K562 (cell line): ENCODE data around the gene NME8. TPM values are rescaled to one million over a fixed set of nuclear protein-coding genes. Genes with fewer than 3 reads are reported as not detected.
A peak's percentile ranks its signal among the peaks of the same experiment; 100 is the strongest.

Experiments
- ATAC-seq: fragments of 200-7000 bp; cut with Tn5 transposase; 3 replicates; pipeline ENCODE4 v1.9.1; 2020; ENCODE audit warnings: moderate library complexity
- BruUV-seq: library from RNA; stranded (reverse); fragments of 400-500 nt; replicated peaks from 2 replicates; lab custom pipeline; 2021; lab: Mats Ljungman, UMichigan
- CTCF ChIA-PET: fragments of 300-600 bp; formaldehyde crosslinking; extraction: SDS; loops from one replicate; lab custom pipeline; 2021; ENCODE audit warnings: low intra/inter-chr PET ratio; lab: Yijun Ruan, JAX
- POLR2A ChIA-PET: fragments of 300-600, 350-650 bp; sonication (Branson Sonifier 250); formaldehyde crosslinking; extraction: SDS; loops from one replicate; lab custom pipeline; 2021; ENCODE audit warnings: antibody characterized with exemption, inconsistent platforms; lab: Yijun Ruan, JAX
- DNase-seq, 4 experiments: peaks; one replicate each; pipeline versions ENCODE4 v3.0.0 to v3.0.0-alpha.2; 2011 to 2018; ENCODE audit warnings: low spot score in 3 of 4, mixed read lengths in 3 of 4; ENCODE audit errors: extremely low read depth in 1 of 4
- FAIRE-seq: peaks from 2 replicates; lab custom pipeline; 2011; peaks lifted over from hg19 to GRCh38; lab: Jason Lieb, UNC
- H2AFZ ChIP-seq: 2 replicates; pipeline ENCODE4 v1.6.0; 2011; ENCODE audit warnings: low read depth, low read length, control low read depth, inconsistent platforms
- H3K27ac ChIP-seq: fragments of 200-600 bp; 3 replicates; pipeline ENCODE4 v1.8.0; 2011; ENCODE audit warnings: low read depth, mild to moderate bottlenecking, control low read depth, inconsistent platforms, low read length, moderate library complexity, mixed read lengths; ENCODE audit errors: extremely low read depth
- H3K27me3 ChIP-seq, 2 experiments: fragments of 300-600 bp in 1 of 2; 2 replicates in 1 of 2; 3 replicates in 1 of 2; pipeline versions ENCODE4 v1.6.0 to v1.8.0; 2011; ENCODE audit warnings: inconsistent platforms in 2 of 2, low read length in 2 of 2, mild to moderate bottlenecking in 1 of 2, mixed read lengths in 1 of 2, moderate library complexity in 1 of 2; ENCODE audit not compliant: control insufficient read depth in 2 of 2, insufficient read depth in 2 of 2
- H3K36me3 ChIP-seq: fragments of 300-600 bp; 3 replicates; pipeline ENCODE4 v1.8.0; 2011; ENCODE audit warnings: mild to moderate bottlenecking, low read length, inconsistent platforms; ENCODE audit not compliant: control insufficient read depth, insufficient read depth
- H3K4me1 ChIP-seq, 2 experiments: fragments of 200-600 bp in 1 of 2; replicated peaks in 1 of 2; 2 replicates in 1 of 2; 3 replicates in 1 of 2; pipeline versions ENCODE4 v1.5.1 to v1.8.0; 2011; ENCODE audit warnings: inconsistent platforms in 2 of 2, low read length in 2 of 2, mild to moderate bottlenecking in 1 of 2, mixed read lengths in 1 of 2, moderate library complexity in 1 of 2; ENCODE audit not compliant: control insufficient read depth in 2 of 2, insufficient read depth in 2 of 2
- H3K4me2 ChIP-seq: 2 replicates; pipeline ENCODE4 v1.6.1; 2011; ENCODE audit warnings: low read length, control low read depth, inconsistent platforms, mixed read lengths; ENCODE audit not compliant: insufficient read depth
- H3K4me3 ChIP-seq: fragments of 200-600 bp; sonication (generic), shearing (Covaris generic); 2 replicates; pipeline ENCODE4 v1.5.1; 2016; ENCODE audit warnings: control low read depth, inconsistent platforms
- H3K79me2 ChIP-seq: fragments of 200-600 bp; 3 replicates; pipeline ENCODE4 v1.8.0; 2011; ENCODE audit warnings: low read length, inconsistent platforms; ENCODE audit not compliant: control insufficient read depth, insufficient read depth
- H3K9ac ChIP-seq, 2 experiments: 2 replicates each; pipeline versions ENCODE4 v1.6.0 to v1.6.1; 2011; ENCODE audit warnings: low read depth in 2 of 2, low read length in 2 of 2, control low read depth in 1 of 2, inconsistent platforms in 1 of 2, mild to moderate bottlenecking in 1 of 2, mixed read lengths in 1 of 2; ENCODE audit not compliant: insufficient read depth in 1 of 2
- H3K9me1 ChIP-seq: one replicate; pipeline ENCODE4 v1.6.0; 2011; ENCODE audit warnings: inconsistent platforms, mild to moderate bottlenecking, low read length, moderate library complexity; ENCODE audit not compliant: control insufficient read depth, insufficient read depth
- H3K9me3 ChIP-seq: replicated peaks from 2 replicates; pipeline ENCODE4 v1.5.1; 2011; ENCODE audit warnings: low read depth, low read length, inconsistent platforms; ENCODE audit not compliant: control insufficient read depth, insufficient read depth
- H4K20me1 ChIP-seq: replicated peaks from 2 replicates; pipeline ENCODE4 v1.6.1; 2011; ENCODE audit warnings: low read length, inconsistent platforms, mixed read lengths; ENCODE audit not compliant: control insufficient read depth, insufficient read depth
- CHD4 ChIP-seq: fragments of 200-600 bp; sonication (generic); IDR thresholded peaks from 3 replicates; pipeline ENCODE4 v1.6.1; 2012; ENCODE audit warnings: low read depth, mild to moderate bottlenecking, mixed read lengths, low read length, inconsistent platforms; ENCODE audit not compliant: insufficient read depth, insufficient replicate concordance, poor library complexity, severe bottlenecking
- HDAC3 ChIP-seq: fragments of 450-650 bp; IDR thresholded peaks from 2 replicates; pipeline ENCODE4 v1.6.1; 2018; ENCODE audit warnings: borderline replicate concordance, mild to moderate bottlenecking, moderate library complexity; ENCODE audit not compliant: partially characterized antibody
- ZBTB1 ChIP-seq: sonication (generic); formaldehyde crosslinking; IDR thresholded peaks from 2 replicates; pipeline ENCODE4 v1.8.1; 2023; ENCODE audit warnings: missing genetic modification reagents, low read depth, mild to moderate bottlenecking, borderline replicate concordance
- WGBS: fragments of 100-300 bp; shearing (Covaris generic); methylation state at CpG from one replicate; pipeline ENCODE4 v1.1.6; 2016; ENCODE audit warnings: low coverage, mixed read lengths; ENCODE audit not compliant: insufficient coverage; ENCODE audit errors: missing lambda C conversion rate; 5-methylcytosine and 5-hydroxymethylcytosine counted together
- in situ Hi-C: fragments of 300-500 bp; cut with MboI; formaldehyde crosslinking; loops from 4 replicates; pipeline ENCODE4 v1.15.0; 2018; ENCODE audit warnings: inconsistent platforms, mixed read lengths
- intact Hi-C: fragments of 100-400 bp; cut with micrococcal nuclease; formaldehyde crosslinking; loops from 2 replicates; pipeline ENCODE4 v1.14.2; 2022
- polyA plus RNA-seq, 8 experiments: library from polyadenylated mRNA; depleted of rRNA in 4 of 8; stranded (reverse) in 5 of 8; unstranded in 3 of 8; fragments of >200 nt; fragmentation: Nextera tagmentation in 2 of 8; fragmentation: Illumina TruSeq in 1 of 8; extraction: Ambion mirVana in 2 of 8; extraction: Trizol in 1 of 8; gene quantifications; 2 replicates each; pipeline versions ENCODE4 v1.2.1 to v1.2.3, GENCODE V29; 2011 to 2014; ENCODE audit warnings: inconsistent platforms in 1 of 8, missing spikeins in 1 of 8
- total RNA-seq, 7 experiments: library from RNA; depleted of rRNA in 6 of 7; stranded (reverse); fragments of >200 nt in 6 of 7; fragmentation: Illumina TruSeq in 2 of 7; extraction: Trizol in 2 of 7; gene quantifications; 2 replicates each; pipeline versions ENCODE4 v1.2.1 to v1.2.3, GENCODE V29; 2011 to 2021; ENCODE audit warnings: low replicate concordance in 1 of 7
- TF ChIP-seq, protein P1 (sequence below): IDR thresholded peaks from 2 replicates; pipeline ENCODE4 v1.6.1; 2012; ENCODE audit warnings: low read depth, low read length, improper control_type of control experiment, borderline replicate concordance

NME8 gene
- total and polyA plus RNA-seq, 9 of the 15 experiments (the other 6 are each of a cell fraction or from before 2014, with no cell fraction given) = not detected

DNA sequence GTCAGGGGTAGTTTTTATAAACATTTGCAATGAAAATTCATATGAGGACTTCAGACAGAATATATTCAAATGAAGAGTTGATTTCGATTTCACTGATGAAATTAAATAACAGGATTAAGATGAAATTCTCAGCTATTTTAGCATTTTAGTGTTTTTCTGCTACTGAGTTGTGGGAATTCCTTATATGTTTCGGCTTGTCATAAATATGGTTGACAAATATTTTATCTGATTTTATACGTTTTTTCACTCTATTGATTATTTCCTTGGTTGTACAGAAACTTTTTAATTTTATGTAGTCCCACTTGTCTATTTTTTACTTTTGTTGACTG lies 14.6 kb upstream of the NME8 start:
- DNase-seq = no peak
- ATAC-seq = no peak
- H3K27me3 ChIP-seq = 0 out of 5 replicates have a peak, but pooled peaks cover 0 to 4% of the 10 kb centered on the region in 2 experiments
- CTCF ChIA-PET = interaction anchor here (0.6 to 0.8 kb wide), 4 partner anchors 51 to 625 kb away, joined by 3 read pairs; no protein-coding TSS in a partner anchor
- no peak for FAIRE-seq
- no peak overlapping the region for H3K4me2 ChIP-seq
- no peaks in the 10 kb centered on the region for H3K79me2 ChIP-seq
- POLR2A ChIA-PET = no interaction called here
- H3K36me3 ChIP-seq = no peaks in the 10 kb centered on the region
- no TSS peak for BruUV-seq
- TF ChIP-seq HDAC3 (no peak), CHD4 (no peak), ZBTB1 (CRISPR knock-in tag) (no peak)
- TF ChIP-seq, protein P1, sequence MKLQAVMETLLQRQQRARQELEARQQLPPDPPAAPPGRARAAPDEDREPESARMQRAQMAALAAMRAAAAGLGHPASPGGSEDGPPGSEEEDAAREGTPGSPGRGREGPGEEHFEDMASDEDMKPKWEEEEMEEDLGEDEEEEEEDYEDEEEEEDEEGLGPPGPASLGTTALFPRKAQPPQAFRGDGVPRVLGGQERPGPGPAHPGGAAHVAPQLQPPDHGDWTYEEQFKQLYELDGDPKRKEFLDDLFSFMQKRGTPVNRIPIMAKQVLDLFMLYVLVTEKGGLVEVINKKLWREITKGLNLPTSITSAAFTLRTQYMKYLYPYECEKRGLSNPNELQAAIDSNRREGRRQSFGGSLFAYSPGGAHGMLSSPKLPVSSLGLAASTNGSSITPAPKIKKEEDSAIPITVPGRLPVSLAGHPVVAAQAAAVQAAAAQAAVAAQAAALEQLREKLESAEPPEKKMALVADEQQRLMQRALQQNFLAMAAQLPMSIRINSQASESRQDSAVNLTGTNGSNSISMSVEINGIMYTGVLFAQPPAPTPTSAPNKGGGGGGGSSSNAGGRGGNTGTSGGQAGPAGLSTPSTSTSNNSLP = 0 out of 2 replicates have a peak, but pooled peaks have one; percentile 53
- TF ChIP-seq, all 486 proteins: peak for 1
- Histone ChIP-seq H2AFZ (no peak overlapping the region), H3K4me1 (no peaks in the 10 kb centered on the region; a peak in 1 of 5 replicates), H4K20me1 (no peaks in the 10 kb centered on the region), H3K27ac (no peak overlapping the region), H3K9me1 (no peaks in the 10 kb centered on the region), H3K9me3 (no peaks in the 10 kb centered on the region), H3K9ac (no peak overlapping the region), H3K4me3 (no peak overlapping the region)
- in situ Hi-C loops (loop anchor here (25.0 kb wide), 1 partner anchor 596 kb away; no protein-coding TSS in a partner anchor), intact Hi-C loops (loop anchor here (5.0 to 10.0 kb wide), 3 partner anchors 329 to 599 kb away; no protein-coding TSS in a partner anchor)
- 0% methylated on average over 3 of the region's 3 CpGs for WGBS
